ENCODE measurements around the gene PSMC6. TPM values are rescaled to one million over a fixed set of nuclear protein-coding genes. Genes with fewer than 3 reads are reported as not detected.

The PSMC6 gene
- total and polyA plus RNA-seq, 2 of the 13 experiments (the other 11 are each of a cell fraction or from before 2014, with no cell fraction given) = 90.0 to 210 TPM

GRCh38 chr14:52729925-52730708, 23.1 kb downstream of the PSMC6 start, which contains the start of gene STYX (continued):
- TF ChIP-seq, protein P1, sequence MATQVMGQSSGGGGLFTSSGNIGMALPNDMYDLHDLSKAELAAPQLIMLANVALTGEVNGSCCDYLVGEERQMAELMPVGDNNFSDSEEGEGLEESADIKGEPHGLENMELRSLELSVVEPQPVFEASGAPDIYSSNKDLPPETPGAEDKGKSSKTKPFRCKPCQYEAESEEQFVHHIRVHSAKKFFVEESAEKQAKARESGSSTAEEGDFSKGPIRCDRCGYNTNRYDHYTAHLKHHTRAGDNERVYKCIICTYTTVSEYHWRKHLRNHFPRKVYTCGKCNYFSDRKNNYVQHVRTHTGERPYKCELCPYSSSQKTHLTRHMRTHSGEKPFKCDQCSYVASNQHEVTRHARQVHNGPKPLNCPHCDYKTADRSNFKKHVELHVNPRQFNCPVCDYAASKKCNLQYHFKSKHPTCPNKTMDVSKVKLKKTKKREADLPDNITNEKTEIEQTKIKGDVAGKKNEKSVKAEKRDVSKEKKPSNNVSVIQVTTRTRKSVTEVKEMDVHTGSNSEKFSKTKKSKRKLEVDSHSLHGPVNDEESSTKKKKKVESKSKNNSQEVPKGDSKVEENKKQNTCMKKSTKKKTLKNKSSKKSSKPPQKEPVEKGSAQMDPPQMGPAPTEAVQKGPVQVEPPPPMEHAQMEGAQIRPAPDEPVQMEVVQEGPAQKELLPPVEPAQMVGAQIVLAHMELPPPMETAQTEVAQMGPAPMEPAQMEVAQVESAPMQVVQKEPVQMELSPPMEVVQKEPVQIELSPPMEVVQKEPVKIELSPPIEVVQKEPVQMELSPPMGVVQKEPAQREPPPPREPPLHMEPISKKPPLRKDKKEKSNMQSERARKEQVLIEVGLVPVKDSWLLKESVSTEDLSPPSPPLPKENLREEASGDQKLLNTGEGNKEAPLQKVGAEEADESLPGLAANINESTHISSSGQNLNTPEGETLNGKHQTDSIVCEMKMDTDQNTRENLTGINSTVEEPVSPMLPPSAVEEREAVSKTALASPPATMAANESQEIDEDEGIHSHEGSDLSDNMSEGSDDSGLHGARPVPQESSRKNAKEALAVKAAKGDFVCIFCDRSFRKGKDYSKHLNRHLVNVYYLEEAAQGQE (IDR thresholded peaks at IDR 0.05; ENCODE audit: borderline replicate concordance in 1 of 2, low read depth in 1 of 2, low read length in 2 of 2) = no peak; a peak in 1 of 4 replicates
- TF ChIP-seq ZNF251 (CRISPR knock-in tag; IDR thresholded peaks at IDR 0.05) (no peak), GRHL1 (CRISPR knock-in tag; conservative IDR thresholded peaks at IDR 0.05) (no peak), ZNF615 (CRISPR knock-in tag; IDR thresholded peaks at IDR 0.05; ENCODE audit: borderline replicate concordance) (no peak), SMAD3 (CRISPR knock-in tag; IDR thresholded peaks at IDR 0.05) (no peak), SPEN (CRISPR knock-in tag; IDR thresholded peaks at IDR 0.05; ENCODE audit: low read depth) (peak; percentile 86), ISX (CRISPR knock-in tag; conservative IDR thresholded peaks at IDR 0.05) (no peak), THAP9 (CRISPR knock-in tag; IDR thresholded peaks at IDR 0.05; ENCODE audit: borderline replicate concordance) (peak; percentile 59; the same call in 1 of the 2 replicates), HMGA1 (CRISPR knock-in tag; conservative IDR thresholded peaks at IDR 0.05) (no peak), ZNF792 (CRISPR knock-in tag; IDR thresholded peaks at IDR 0.05) (peak; percentile 71; the same call in 1 of the 2 replicates), NBN (conservative IDR thresholded peaks at IDR 0.05) (no peak), ZUFSP (CRISPR knock-in tag; IDR thresholded peaks at IDR 0.05; ENCODE audit: borderline replicate concordance) (no peak), KAT8 (CRISPR knock-in tag; IDR thresholded peaks at IDR 0.05) (peak; percentile 67), RORA (CRISPR knock-in tag; IDR thresholded peaks at IDR 0.05) (no peak), ZNF234 (CRISPR knock-in tag; conservative IDR thresholded peaks at IDR 0.05) (no peak), GATAD2A (CRISPR knock-in tag; IDR thresholded peaks at IDR 0.05) (0 out of 2 replicates have a peak, but pooled peaks have one; percentile 17), PAF1 (CRISPR knock-in tag; IDR thresholded peaks at IDR 0.05) (no peak)
- TF ChIP-seq, protein P2, sequence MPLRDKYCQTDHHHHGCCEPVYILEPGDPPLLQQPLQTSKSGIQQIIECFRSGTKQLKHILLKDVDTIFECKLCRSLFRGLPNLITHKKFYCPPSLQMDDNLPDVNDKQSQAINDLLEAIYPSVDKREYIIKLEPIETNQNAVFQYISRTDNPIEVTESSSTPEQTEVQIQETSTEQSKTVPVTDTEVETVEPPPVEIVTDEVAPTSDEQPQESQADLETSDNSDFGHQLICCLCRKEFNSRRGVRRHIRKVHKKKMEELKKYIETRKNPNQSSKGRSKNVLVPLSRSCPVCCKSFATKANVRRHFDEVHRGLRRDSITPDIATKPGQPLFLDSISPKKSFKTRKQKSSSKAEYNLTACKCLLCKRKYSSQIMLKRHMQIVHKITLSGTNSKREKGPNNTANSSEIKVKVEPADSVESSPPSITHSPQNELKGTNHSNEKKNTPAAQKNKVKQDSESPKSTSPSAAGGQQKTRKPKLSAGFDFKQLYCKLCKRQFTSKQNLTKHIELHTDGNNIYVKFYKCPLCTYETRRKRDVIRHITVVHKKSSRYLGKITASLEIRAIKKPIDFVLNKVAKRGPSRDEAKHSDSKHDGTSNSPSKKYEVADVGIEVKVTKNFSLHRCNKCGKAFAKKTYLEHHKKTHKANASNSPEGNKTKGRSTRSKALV (CRISPR knock-in tag; IDR thresholded peaks at IDR 0.05) = no peak

All from HepG2 (cell line).